Measurements from ENCODE around the gene LSAMP. TPM values are rescaled to one million over a fixed set of nuclear protein-coding genes. Genes with fewer than 3 reads are reported as not detected.

Gene LSAMP
- total and polyA plus RNA-seq, 7 donors: 0.23 to 47.1 (median 22.9) TPM

DNA sequence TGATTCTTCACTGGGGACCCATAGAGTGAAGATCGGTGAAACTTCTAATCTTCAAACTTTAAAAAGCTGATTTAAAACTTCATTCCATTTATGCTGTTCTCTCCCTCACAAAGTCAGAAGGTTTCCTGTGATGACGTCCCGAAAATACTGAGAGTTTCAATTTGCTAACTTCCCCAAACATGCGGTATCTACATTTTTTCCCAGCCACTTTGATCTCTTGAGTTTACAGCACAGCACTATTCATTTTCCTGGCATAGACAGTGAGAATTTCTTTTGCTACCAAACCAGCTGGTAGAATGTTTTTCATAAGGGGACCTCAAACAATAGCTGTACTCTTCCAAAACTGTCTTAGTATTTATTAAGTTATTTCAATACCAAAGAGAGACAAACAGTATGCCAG lies 156.8 kb downstream of the LSAMP start:
- whole genome bisulfite sequencing, 2 donors: 56 to 77% methylated on average over 4 of the region's 4 CpGs
- H3K27me3 ChIP-seq: no peaks in the 10 kb centered on the region
- intact Hi-C loops (cut with DNase I): no loop called here

DNA sequence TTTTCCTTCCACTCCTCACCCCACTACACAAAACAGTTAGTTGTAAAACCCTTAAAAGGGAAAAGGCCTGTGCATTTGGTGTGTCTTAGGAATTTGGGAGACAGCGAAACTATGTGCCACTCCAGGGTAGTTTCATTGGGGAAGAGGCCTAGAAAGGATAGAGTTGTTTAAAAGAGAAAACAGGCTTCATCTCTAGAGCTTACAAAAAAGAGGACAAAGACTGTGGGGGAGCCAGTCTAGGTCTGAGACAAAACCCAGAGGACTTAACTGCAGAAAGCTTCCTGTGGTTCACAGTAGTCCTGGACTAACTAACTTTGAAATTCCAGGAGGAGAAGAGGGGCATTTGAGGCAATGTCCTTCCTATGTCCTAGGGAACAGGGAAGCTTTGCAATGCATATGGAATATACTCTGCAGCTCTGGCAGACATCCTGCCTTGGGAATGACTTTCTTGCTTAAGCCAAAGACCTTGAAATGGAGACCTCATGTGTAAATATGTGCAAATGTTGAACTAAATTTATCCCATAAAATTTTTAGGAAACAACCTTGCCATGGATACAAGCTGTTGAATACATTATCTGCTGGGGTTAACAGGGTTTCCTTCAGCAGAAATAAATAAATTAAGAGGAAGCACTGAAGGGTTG lies 159.4 kb downstream of the LSAMP start:
- no peaks in the 10 kb centered on the region for H3K36me3 ChIP-seq
- no peak overlapping the region for H3K4me3 ChIP-seq
- H3K9me3 ChIP-seq: no peaks in the 10 kb centered on the region
- no peak for TF ChIP-seq POLR2AphosphoS5 (IDR thresholded peaks at IDR 0.05)
- TF ChIP-seq, protein P1, sequence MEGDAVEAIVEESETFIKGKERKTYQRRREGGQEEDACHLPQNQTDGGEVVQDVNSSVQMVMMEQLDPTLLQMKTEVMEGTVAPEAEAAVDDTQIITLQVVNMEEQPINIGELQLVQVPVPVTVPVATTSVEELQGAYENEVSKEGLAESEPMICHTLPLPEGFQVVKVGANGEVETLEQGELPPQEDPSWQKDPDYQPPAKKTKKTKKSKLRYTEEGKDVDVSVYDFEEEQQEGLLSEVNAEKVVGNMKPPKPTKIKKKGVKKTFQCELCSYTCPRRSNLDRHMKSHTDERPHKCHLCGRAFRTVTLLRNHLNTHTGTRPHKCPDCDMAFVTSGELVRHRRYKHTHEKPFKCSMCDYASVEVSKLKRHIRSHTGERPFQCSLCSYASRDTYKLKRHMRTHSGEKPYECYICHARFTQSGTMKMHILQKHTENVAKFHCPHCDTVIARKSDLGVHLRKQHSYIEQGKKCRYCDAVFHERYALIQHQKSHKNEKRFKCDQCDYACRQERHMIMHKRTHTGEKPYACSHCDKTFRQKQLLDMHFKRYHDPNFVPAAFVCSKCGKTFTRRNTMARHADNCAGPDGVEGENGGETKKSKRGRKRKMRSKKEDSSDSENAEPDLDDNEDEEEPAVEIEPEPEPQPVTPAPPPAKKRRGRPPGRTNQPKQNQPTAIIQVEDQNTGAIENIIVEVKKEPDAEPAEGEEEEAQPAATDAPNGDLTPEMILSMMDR (IDR thresholded peaks at IDR 0.05): no peak
- TF ChIP-seq POLR2A (IDR thresholded peaks at IDR 0.05): no peak
- TF ChIP-seq EP300 (IDR thresholded peaks at IDR 0.05): no peak
- no peaks in the 10 kb centered on the region for H3K27me3 ChIP-seq
- intact Hi-C loops (cut with DNase I): no loop called here
- peak overlapping the region in 1 of 4 donors; percentile 43 for H3K27ac ChIP-seq
- WGBS, 2 donors: 85 to 87% methylated on average over 1 of the region's 1 CpG
- no peak for DNase-seq
- peaks cover 0 to 44% (median 37%) of the 10 kb centered on the region in 4 donors for H3K4me1 ChIP-seq

More for the DNA sequence above, 156.8 kb downstream of the LSAMP start:
- H3K4me3 ChIP-seq: peak overlapping the region in 3 of 4 donors; percentile 10 to 24 (median 14)
- H3K27ac ChIP-seq: peak overlapping the region in 3 of 4 donors; percentile 52 to 64 (median 57)
- H3K4me1 ChIP-seq: peaks cover 0 to 36% (median 29%) of the 10 kb centered on the region in 4 donors
- TF ChIP-seq POLR2A (IDR thresholded peaks at IDR 0.05): no peak
- H3K36me3 ChIP-seq: no peaks in the 10 kb centered on the region
- DNase-seq: no peak
- H3K9me3 ChIP-seq: no peaks in the 10 kb centered on the region

DNA sequence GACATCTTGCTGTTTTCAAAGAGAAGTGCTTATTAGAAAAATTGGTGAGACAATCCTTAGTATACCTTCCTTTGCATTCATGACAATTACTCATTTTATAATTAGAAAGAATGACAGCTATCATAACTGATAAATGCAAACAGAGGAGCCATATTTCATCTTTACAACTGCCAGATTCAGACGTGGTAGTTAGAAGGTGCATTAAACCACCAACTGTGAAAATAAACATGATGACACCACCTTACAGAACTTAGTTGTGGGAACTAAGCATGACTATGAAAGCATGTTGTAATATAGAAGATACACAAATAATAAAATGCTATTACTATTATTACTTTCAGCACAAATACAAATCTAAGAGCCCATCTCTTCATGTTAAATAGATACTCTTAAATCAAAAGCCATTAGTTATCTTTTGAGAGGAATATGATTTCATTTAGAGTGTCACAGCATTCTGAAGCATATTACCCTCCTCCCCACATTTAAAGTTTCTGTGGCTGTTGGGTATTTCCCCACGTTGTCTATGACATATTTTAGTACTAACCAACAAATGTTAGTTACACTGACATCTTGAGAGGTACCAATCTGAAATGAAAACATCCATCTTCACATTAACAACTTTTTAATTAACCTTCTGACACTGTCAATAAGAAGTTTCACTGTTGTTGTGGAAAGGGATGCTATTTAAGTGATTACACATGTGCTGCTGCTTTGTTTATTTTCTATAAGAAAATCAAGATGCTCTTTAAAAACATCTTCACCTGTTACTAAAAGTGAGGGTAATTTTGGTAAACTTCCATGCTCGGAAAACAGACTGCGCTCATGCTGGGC lies 163.8 kb downstream of the LSAMP start:
- Histone ChIP-seq H3K36me3 (no peaks in the 10 kb centered on the region), H3K27ac (peak overlapping the region in 2 of 4 donors; percentile 66 to 73), H3K4me3 (no peak overlapping the region), H3K27me3 (no peaks in the 10 kb centered on the region), H3K4me1 (peaks cover 0 to 60% (median 50%) of the 10 kb centered on the region in 4 donors), H3K9me3 (no peaks in the 10 kb centered on the region)
- intact Hi-C loops (cut with DNase I): no loop called here
- DNase-seq: no peak
- TF ChIP-seq EP300 (IDR thresholded peaks at IDR 0.05): no peak
- TF ChIP-seq, protein P1 (IDR thresholded peaks at IDR 0.05): no peak
- no peak for TF ChIP-seq POLR2AphosphoS5 (IDR thresholded peaks at IDR 0.05)
- TF ChIP-seq POLR2A (IDR thresholded peaks at IDR 0.05): no peak
- WGBS, 2 donors: 52 to 63% methylated on average over 4 of the region's 4 CpGs

DNA sequence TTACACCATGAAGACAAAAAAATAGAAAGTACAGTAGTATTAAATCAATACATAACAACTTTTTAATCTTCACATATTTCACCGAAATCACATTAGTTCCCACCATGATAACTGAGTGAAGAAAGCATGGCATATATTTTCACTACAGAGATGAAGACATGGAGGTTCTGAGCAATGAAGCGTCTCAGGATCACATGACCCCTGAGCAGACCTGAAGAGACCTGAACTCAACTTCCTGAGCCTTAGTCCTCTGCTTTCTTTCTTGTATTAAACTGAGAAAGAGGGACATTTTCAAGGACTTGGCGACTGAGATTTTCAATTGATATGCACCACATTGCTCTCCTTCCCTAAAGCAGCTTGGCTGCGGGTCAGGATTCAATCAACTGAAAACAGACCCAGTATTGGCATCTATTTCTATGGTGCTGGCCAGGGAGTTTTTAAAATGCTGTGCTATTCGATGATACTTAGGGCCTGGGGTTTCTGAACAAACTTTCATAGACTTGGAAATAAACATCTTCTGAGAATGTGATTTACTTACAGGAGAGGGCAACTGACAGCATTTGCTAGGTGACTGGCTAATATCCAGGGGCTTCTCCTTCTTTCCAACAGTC lies 165.1 kb downstream of the LSAMP start:
- TF ChIP-seq EP300 (IDR thresholded peaks at IDR 0.05): no peak
- peaks cover 0 to 49% (median 41%) of the 10 kb centered on the region in 4 donors for H3K4me1 ChIP-seq
- peak overlapping the region in 3 of 4 donors; percentile 66 to 73 (median 68) for H3K27ac ChIP-seq
- no peak for DNase-seq
- H3K9me3 ChIP-seq: no peaks in the 10 kb centered on the region
- H3K36me3 ChIP-seq: no peaks in the 10 kb centered on the region
- intact Hi-C loops (cut with DNase I): no loop called here
- H3K27me3 ChIP-seq: no peaks in the 10 kb centered on the region
- peak overlapping the region in 2 of 4 donors; percentile 0 to 6 for H3K4me3 ChIP-seq
- 73 to 78% methylated on average over 5 of the region's 5 CpGs for WGBS, 2 donors

DNA sequence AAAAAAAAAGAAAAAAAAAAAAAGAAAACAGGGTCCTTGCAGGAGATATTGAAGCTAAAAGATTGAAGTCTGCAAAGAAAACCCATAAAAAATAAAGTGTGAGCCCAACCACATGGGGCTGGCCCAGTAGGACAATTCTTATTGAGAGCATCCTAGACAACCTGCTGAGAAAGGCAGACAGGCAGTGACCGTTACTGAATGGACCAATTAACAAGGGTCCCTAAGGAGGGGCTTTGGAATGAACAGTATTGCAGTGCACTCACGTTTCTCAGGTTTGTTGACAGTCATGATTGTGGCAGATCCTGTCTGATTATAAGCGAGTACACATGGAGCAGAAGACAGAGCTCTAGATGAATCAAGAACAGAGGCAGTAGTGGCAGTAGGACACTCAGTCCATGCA lies 168.6 kb downstream of the LSAMP start:
- 53 to 66% methylated on average over 3 of the region's 3 CpGs for WGBS, 2 donors
- TF ChIP-seq POLR2A (IDR thresholded peaks at IDR 0.05) (no peak), POLR2AphosphoS5 (IDR thresholded peaks at IDR 0.05) (no peak), EP300 (IDR thresholded peaks at IDR 0.05) (no peak)
- TF ChIP-seq, protein P1 (IDR thresholded peaks at IDR 0.05): no peak
- intact Hi-C loops (cut with DNase I): no loop called here

More for the DNA sequence above, 168.6 kb downstream of the LSAMP start:
- H3K27me3 ChIP-seq: no peaks in the 10 kb centered on the region
- H3K9me3 ChIP-seq: no peaks in the 10 kb centered on the region
- no peak overlapping the region for H3K27ac ChIP-seq
- peaks cover 0 to 45% (median 38%) of the 10 kb centered on the region in 4 donors for H3K4me1 ChIP-seq
- H3K36me3 ChIP-seq: no peaks in the 10 kb centered on the region
- H3K4me3 ChIP-seq: no peak overlapping the region
- DNase-seq: no peak

Data from sigmoid colon (tissue), 7 donors.